H1 (cell line): ENCODE results near the gene CLIP4. TPM values are rescaled to one million over a fixed set of nuclear protein-coding genes. Genes with fewer than 3 reads are reported as not detected.

Source experiments
- CTCF ChIA-PET: fragments of 300-600 bp; sonication (Branson Sonifier 250); formaldehyde crosslinking; loops from one replicate; lab custom pipeline; 2021; ENCODE audit not compliant: partially characterized antibody; lab: Charles Lee
- POLR2A ChIA-PET: fragments of 300-600 bp; sonication (Branson Sonifier 250); formaldehyde crosslinking; loops from one replicate; lab custom pipeline; 2021; ENCODE audit warnings: inconsistent platforms; ENCODE audit not compliant: partially characterized antibody; lab: Charles Lee
- DNase-seq, 2 experiments: peaks; one replicate each; pipeline versions ENCODE4 v3.0.0 to v3.0.0-alpha.2; 2010 to 2022; ENCODE audit warnings: low spot score in 2 of 2, low read depth in 1 of 2, mixed read lengths in 1 of 2
- FAIRE-seq: peaks from 2 replicates; lab custom pipeline; 2011; peaks lifted over from hg19 to GRCh38; lab: Jason Lieb, UNC
- H2AFZ ChIP-seq: 2 replicates; pipeline ENCODE4 v1.8.1; 2012; ENCODE audit warnings: low read length, inconsistent platforms
- H2AK5ac ChIP-seq: 2 replicates; pipeline ENCODE4 v1.6.1; 2013; ENCODE audit warnings: low read depth, low read length
- H2BK120ac ChIP-seq: replicated peaks from 2 replicates; pipeline ENCODE3; 2013; ENCODE audit warnings: low read depth, low read length, inconsistent platforms
- H2BK12ac ChIP-seq: 2 replicates; pipeline ENCODE4 v1.6.1; 2013; ENCODE audit warnings: low read depth, low read length
- H2BK15ac ChIP-seq: 2 replicates; pipeline ENCODE4 v1.6.1; 2013; ENCODE audit warnings: low read length
- H2BK20ac ChIP-seq: 2 replicates; pipeline ENCODE4 v1.6.1; 2013; ENCODE audit warnings: low read length
- H2BK5ac ChIP-seq: 2 replicates; pipeline ENCODE4 v1.6.1; 2013; ENCODE audit warnings: low read depth, low read length
- H3K14ac ChIP-seq: 2 replicates; pipeline ENCODE4 v1.6.1; 2013; ENCODE audit warnings: inconsistent platforms; ENCODE audit not compliant: insufficient read length
- H3K18ac ChIP-seq: 2 replicates; pipeline ENCODE4 v1.6.1; 2013; ENCODE audit warnings: low read length; ENCODE audit errors: extremely low read depth
- H3K23ac ChIP-seq: 2 replicates; pipeline ENCODE4 v1.6.1; 2013; ENCODE audit warnings: inconsistent platforms; ENCODE audit not compliant: insufficient read length
- H3K23me2 ChIP-seq: 2 replicates; pipeline ENCODE4 v1.6.1; 2013; ENCODE audit warnings: low read depth, low read length
- H3K27ac ChIP-seq: 2 replicates; pipeline ENCODE4 v1.6.1; 2011; ENCODE audit warnings: low read depth, low read length, inconsistent platforms
- H3K27me3 ChIP-seq, 4 experiments: replicated peaks in 1 of 4; 1 replicate in 1 of 4; 2 replicates in 3 of 4; pipeline versions ENCODE4 v1.6.1 to v1.8.1; 2011 to 2013; ENCODE audit warnings: low read length in 3 of 4, mild to moderate bottlenecking in 3 of 4, inconsistent platforms in 2 of 4, mixed read lengths in 2 of 4, moderate library complexity in 1 of 4; ENCODE audit not compliant: control insufficient read depth in 3 of 4, insufficient read depth in 3 of 4; ENCODE audit errors: extremely low read depth in 1 of 4
- H3K36me3 ChIP-seq, 4 experiments: 2 replicates each; pipeline versions ENCODE4 v1.6.1 to v1.8.1; 2011 to 2013; ENCODE audit warnings: mild to moderate bottlenecking in 4 of 4, low read length in 3 of 4, moderate library complexity in 2 of 4, control low read depth in 1 of 4, inconsistent platforms in 1 of 4; ENCODE audit not compliant: insufficient read depth in 4 of 4, control insufficient read depth in 2 of 4
- H3K4ac ChIP-seq: replicated peaks from 2 replicates; pipeline ENCODE3; 2013; ENCODE audit warnings: low read length, low read depth, mixed read lengths, inconsistent platforms; ENCODE audit not compliant: insufficient read length
- H3K4me1 ChIP-seq, 4 experiments: replicated peaks in 1 of 4; 1 replicate in 1 of 4; 2 replicates in 3 of 4; pipeline versions ENCODE4 v1.6.1 to v1.8.1; 2011 to 2013; ENCODE audit warnings: low read length in 3 of 4, inconsistent platforms in 2 of 4, mixed read lengths in 1 of 4; ENCODE audit not compliant: insufficient read depth in 4 of 4, control insufficient read depth in 3 of 4
- H3K4me2 ChIP-seq, 2 experiments: 2 replicates each; pipeline versions ENCODE4 v1.6.1 to v1.8.1; 2011 to 2013; ENCODE audit warnings: low read depth in 2 of 2, low read length in 2 of 2, control low read depth in 1 of 2, inconsistent platforms in 1 of 2, mild to moderate bottlenecking in 1 of 2; ENCODE audit not compliant: insufficient read depth in 1 of 2
- H3K4me3 ChIP-seq, 4 experiments: fragments of 200-600, 300-600 bp in 1 of 4; sonication (generic), shearing (Covaris generic), sonication (Bioruptor Twin) in 1 of 4; 2 replicates each; pipeline versions ENCODE4 v1.5.1 to v1.8.1; 2011 to 2016; ENCODE audit warnings: low read length in 4 of 4, low read depth in 3 of 4, control low read depth in 2 of 4, inconsistent platforms in 2 of 4, mild to moderate bottlenecking in 2 of 4, mixed read lengths in 1 of 4, moderate library complexity in 1 of 4; ENCODE audit not compliant: insufficient read depth in 2 of 4; ENCODE audit errors: extremely low read depth in 1 of 4
- H3K56ac ChIP-seq: replicated peaks from 2 replicates; pipeline ENCODE3; 2013; ENCODE audit warnings: low read depth, mild to moderate bottlenecking, mixed read lengths, low read length, inconsistent platforms; ENCODE audit not compliant: insufficient read length
- H3K79me1 ChIP-seq: 2 replicates; pipeline ENCODE4 v1.6.1; 2013; ENCODE audit warnings: low read depth, low read length, control low read depth
- H3K79me2 ChIP-seq, 2 experiments: 2 replicates each; pipeline versions ENCODE4 v1.6.1 to v1.8.1; 2012 to 2013; ENCODE audit warnings: low read length in 2 of 2, mild to moderate bottlenecking in 2 of 2, inconsistent platforms in 1 of 2; ENCODE audit not compliant: insufficient read depth in 2 of 2, control insufficient read depth in 1 of 2
- H3K9ac ChIP-seq, 4 experiments: replicated peaks in 1 of 4; 1 replicate in 1 of 4; 2 replicates in 3 of 4; pipeline versions ENCODE4 v1.6.1 to v1.8.1; 2011 to 2013; ENCODE audit warnings: low read depth in 3 of 4, low read length in 3 of 4, control low read depth in 2 of 4, mild to moderate bottlenecking in 2 of 4, moderate library complexity in 2 of 4, inconsistent platforms in 1 of 4; ENCODE audit errors: extremely low read depth in 1 of 4
- H3K9me3 ChIP-seq, 2 experiments: 2 replicates each; pipeline versions ENCODE4 v1.6.1 to v1.8.1; 2012 to 2013; ENCODE audit warnings: mild to moderate bottlenecking in 2 of 2, moderate library complexity in 2 of 2, control low read depth in 1 of 2, inconsistent platforms in 1 of 2, low read depth in 1 of 2, low read length in 1 of 2, mixed read lengths in 1 of 2; ENCODE audit not compliant: insufficient read depth in 2 of 2
- H4K20me1 ChIP-seq, 2 experiments: replicated peaks in 1 of 2; 2 replicates each; pipeline versions ENCODE3 to v1.8.1; 2011 to 2013; ENCODE audit warnings: inconsistent platforms in 2 of 2, low read length in 2 of 2, mild to moderate bottlenecking in 1 of 2; ENCODE audit not compliant: insufficient read depth in 2 of 2, control insufficient read depth in 1 of 2
- H4K5ac ChIP-seq: 2 replicates; pipeline ENCODE4 v1.6.1; 2013; ENCODE audit warnings: low read length, low read depth, mixed read lengths, inconsistent platforms; ENCODE audit not compliant: insufficient read length
- H4K8ac ChIP-seq: 2 replicates; pipeline ENCODE4 v1.8.0; 2013; ENCODE audit warnings: mild to moderate bottlenecking, moderate library complexity, low read length, inconsistent platforms; ENCODE audit not compliant: insufficient read depth; ENCODE audit errors: extremely low read depth
- H4K91ac ChIP-seq: replicated peaks from 2 replicates; pipeline ENCODE3; 2013; ENCODE audit warnings: low read length, mixed read lengths, inconsistent platforms; ENCODE audit not compliant: insufficient read length
- ASH2L ChIP-seq: fragments of 200-600, 300-600 bp; sonication (generic); IDR thresholded peaks from one replicate; pipeline ENCODE4 v1.7.1; 2017; ENCODE audit warnings: low read length
- BRCA1 ChIP-seq: IDR thresholded peaks from 2 replicates; pipeline ENCODE4 v1.6.1; 2012; ENCODE audit warnings: low read depth, low read length, improper control_type of control experiment
- CHD1 ChIP-seq: IDR thresholded peaks from 2 replicates; pipeline ENCODE4 v1.6.1; 2012; ENCODE audit warnings: low read depth, low read length, improper control_type of control experiment
- EZH2 ChIP-seq: fragments of 200-600 bp; sonication (generic); IDR thresholded peaks from 2 replicates; pipeline ENCODE4 v1.7.1; 2012; ENCODE audit warnings: low read depth, mild to moderate bottlenecking, moderate library complexity, low read length, inconsistent platforms; ENCODE audit not compliant: severe bottlenecking
- NANOG ChIP-seq: IDR thresholded peaks from 2 replicates; pipeline ENCODE4 v1.6.1; 2011; ENCODE audit warnings: low read length, low read depth, mild to moderate bottlenecking, inconsistent platforms; ENCODE audit not compliant: insufficient read depth, poor library complexity, severe bottlenecking
- RAD21 ChIP-seq, 2 experiments: IDR thresholded peaks in 1 of 2; conservative IDR thresholded peaks in 1 of 2; 2 replicates each; pipeline ENCODE4 v1.6.1; 2011; ENCODE audit warnings: low read depth in 2 of 2, low read length in 2 of 2, improper control_type of control experiment in 1 of 2, inconsistent platforms in 1 of 2, mild to moderate bottlenecking in 1 of 2, moderate library complexity in 1 of 2
- RFX5 ChIP-seq: IDR thresholded peaks from 2 replicates; pipeline ENCODE4 v1.6.1; 2011; ENCODE audit warnings: low read depth, low read length, improper control_type of control experiment, borderline replicate concordance
- SAP30 ChIP-seq: fragments of 300-600 bp; sonication (generic); IDR thresholded peaks from 2 replicates; pipeline ENCODE4 v1.7.1; 2012; ENCODE audit warnings: low read length, moderate library complexity, mild to moderate bottlenecking, inconsistent platforms; ENCODE audit not compliant: insufficient read depth, insufficient replicate concordance
- SIN3A ChIP-seq, 2 experiments: IDR thresholded peaks in 1 of 2; conservative IDR thresholded peaks in 1 of 2; 2 replicates each; pipeline ENCODE4 v1.6.1; 2011 to 2012; ENCODE audit warnings: low read length in 2 of 2, improper control_type of control experiment in 1 of 2, low read depth in 1 of 2, mild to moderate bottlenecking in 1 of 2
- SP2 ChIP-seq: IDR thresholded peaks from 2 replicates; pipeline ENCODE4 v1.6.1; 2012; ENCODE audit warnings: mild to moderate bottlenecking, low read length, inconsistent platforms
- SP4 ChIP-seq: IDR thresholded peaks from 2 replicates; pipeline ENCODE4 v1.6.1; 2012; ENCODE audit warnings: low read length, inconsistent platforms
- ZNF274 ChIP-seq: IDR thresholded peaks from 2 replicates; pipeline ENCODE4 v1.7.0; 2012; ENCODE audit warnings: low read length, borderline replicate concordance; ENCODE audit errors: extremely low read depth
- polyA plus RNA-seq, 7 experiments: library from polyadenylated mRNA; depleted of rRNA in 3 of 7; stranded (reverse) in 5 of 7; unstranded in 2 of 7; fragments of >200 nt in 5 of 7; fragments of 200-250 nt in 2 of 7; gene quantifications; 1 replicate in 5 of 7; 2 replicates in 1 of 7; 4 replicates in 1 of 7; pipeline versions ENCODE4 v1.2.1 to v1.2.3, GENCODE V29; 2011 to 2013; ENCODE audit warnings: missing spikeins in 2 of 7, mixed read lengths in 2 of 7
- total RNA-seq: library from RNA; stranded (reverse); fragmentation: NEBNext Ultra II Directional; extraction: Animal tissue kit (Norgen Biotek cat#: 25700); gene quantifications from 2 replicates; pipeline ENCODE4 v1.2.1, GENCODE V29; 2021
- TF ChIP-seq, protein P1 (sequence below): IDR thresholded peaks from 2 replicates; pipeline ENCODE4 v1.6.1; 2012; ENCODE audit warnings: low read length, inconsistent platforms

CLIP4 gene
- total and polyA plus RNA-seq, 2 of the 8 experiments (the other 6 are each of a cell fraction or from before 2014, with no cell fraction given): 0.08 to 0.09 TPM

DNA sequence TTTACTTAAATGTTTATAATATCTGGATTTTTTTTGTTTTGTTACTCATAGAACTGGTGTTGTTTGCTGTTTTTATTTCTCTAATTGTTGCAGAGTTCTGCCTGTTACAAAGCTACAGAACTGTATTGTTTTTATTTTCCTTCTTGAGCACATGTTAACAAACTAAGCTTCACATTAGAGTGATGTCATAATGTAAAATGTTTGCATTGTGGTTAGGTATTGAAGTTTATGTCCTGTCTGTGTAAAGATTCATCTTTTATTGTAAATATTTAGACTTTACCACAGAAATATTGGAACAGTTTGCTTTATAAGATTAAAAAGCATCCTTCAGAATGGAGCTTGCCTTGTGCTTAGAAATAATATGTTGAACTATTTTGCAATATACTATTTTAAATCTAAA, 67.7 kb downstream of the CLIP4 start:
- no peak overlapping the region for H3K4me2 ChIP-seq
- H2AFZ ChIP-seq: no peak overlapping the region
- no peak overlapping the region for H2BK5ac ChIP-seq
- H3K9ac ChIP-seq: no peak overlapping the region
- H3K23me2 ChIP-seq: no peaks in the 10 kb centered on the region
- H3K56ac ChIP-seq: no peak overlapping the region
- ChIA-PET CTCF (interaction anchor here (0.6 to 1.6 kb wide), 4 partner anchors 118 to 529 kb away, joined by 3 to 4 read pairs (median 3); no protein-coding TSS in a partner anchor), POLR2A (no interaction called here)
- H3K36me3 ChIP-seq: no peaks in the 10 kb centered on the region
- H3K4ac ChIP-seq: no peak overlapping the region
- H4K5ac ChIP-seq: no peak overlapping the region
- no peaks in the 10 kb centered on the region for H3K79me2 ChIP-seq
- peaks cover 0 to 4% of the 10 kb centered on the region in 2 experiments; a peak in 1 of 4 replicates for H3K9me3 ChIP-seq
- no peaks in the 10 kb centered on the region for H4K20me1 ChIP-seq
- H3K18ac ChIP-seq: no peak overlapping the region
- H3K4me1 ChIP-seq: no peaks in the 10 kb centered on the region
- no peak overlapping the region for H4K8ac ChIP-seq
- H3K27ac ChIP-seq: no peak overlapping the region
- FAIRE-seq: no peak
- H2BK12ac ChIP-seq: no peak overlapping the region
- H3K27me3 ChIP-seq: no peaks in the 10 kb centered on the region
- H3K23ac ChIP-seq: no peak overlapping the region
- no peak overlapping the region for H3K14ac ChIP-seq
- H4K91ac ChIP-seq: no peak overlapping the region
- H3K4me3 ChIP-seq: no peak overlapping the region
- no peak overlapping the region for H2BK15ac ChIP-seq
- no peak overlapping the region for H2BK120ac ChIP-seq
- no peak for DNase-seq
- no peaks in the 10 kb centered on the region for H3K79me1 ChIP-seq
- no peak overlapping the region for H2AK5ac ChIP-seq
- H2BK20ac ChIP-seq: no peak overlapping the region
- TF ChIP-seq EZH2 (no peak), RAD21 (IDR thresholded peaks at IDR 0.05 in 1 of 2, conservative IDR thresholded peaks at IDR 0.05 in 1 of 2; ENCODE audit: low read depth in 2 of 2, low read length in 2 of 2) (no peak), BRCA1 (no peak), CHD1 (no peak), ASH2L (no peak), SAP30 (no peak), SIN3A (conservative IDR thresholded peaks at IDR 0.05 in 1 of 2, IDR thresholded peaks at IDR 0.05 in 1 of 2; ENCODE audit: low read depth in 1 of 2, low read length in 2 of 2) (no peak), NANOG (no peak), RFX5 (no peak), ZNF274 (no peak), SP4 (no peak), SP2 (no peak)
- TF ChIP-seq, protein P1, sequence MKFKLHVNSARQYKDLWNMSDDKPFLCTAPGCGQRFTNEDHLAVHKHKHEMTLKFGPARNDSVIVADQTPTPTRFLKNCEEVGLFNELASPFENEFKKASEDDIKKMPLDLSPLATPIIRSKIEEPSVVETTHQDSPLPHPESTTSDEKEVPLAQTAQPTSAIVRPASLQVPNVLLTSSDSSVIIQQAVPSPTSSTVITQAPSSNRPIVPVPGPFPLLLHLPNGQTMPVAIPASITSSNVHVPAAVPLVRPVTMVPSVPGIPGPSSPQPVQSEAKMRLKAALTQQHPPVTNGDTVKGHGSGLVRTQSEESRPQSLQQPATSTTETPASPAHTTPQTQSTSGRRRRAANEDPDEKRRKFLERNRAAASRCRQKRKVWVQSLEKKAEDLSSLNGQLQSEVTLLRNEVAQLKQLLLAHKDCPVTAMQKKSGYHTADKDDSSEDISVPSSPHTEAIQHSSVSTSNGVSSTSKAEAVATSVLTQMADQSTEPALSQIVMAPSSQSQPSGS: no peak
